Measurements from ENCODE around the gene FLOT2.
"Not testable (repeated sequence)": the region's sequence is repeated elsewhere in the genome, so short reads cannot be mapped to it uniquely, and the experiment has no call there.

FLOT2 gene

GRCh38 chr17:28871056-28871579, 26.4 kb downstream of the FLOT2 start:
- DNase-seq: no peak

- DNase-seq: no peak
These were observed 30.3 kb downstream of the FLOT2 start for GRCh38 chr17:28867276-28867675.

GRCh38 chr17:28865946-28866752, 31.4 kb downstream of the FLOT2 start:
- DNase-seq: no peak

- DNase-seq: no peak
These were observed 32.3 kb downstream of the FLOT2 start for GRCh38 chr17:28864991-28865849.

GRCh38 chr17:28863953-28864352, 33.6 kb downstream of the FLOT2 start:
- DNase-seq: no peak

GRCh38 chr17:28862561-28862960, 35.0 kb downstream of the FLOT2 start:
- no peak for DNase-seq

- DNase-seq: no peak
These were observed 35.9 kb downstream of the FLOT2 start for GRCh38 chr17:28861393-28862203.

GRCh38 chr17:28860363-28860808, 37.1 kb downstream of the FLOT2 start:
- DNase-seq: no peak

- DNase-seq: no peak
These were observed 38.7 kb downstream of the FLOT2 start for GRCh38 chr17:28858801-28859355.

GRCh38 chr17:28857905-28858800, 39.4 kb downstream of the FLOT2 start:
- DNase-seq: no peak

- DNase-seq: no peak
These were observed 41.4 kb downstream of the FLOT2 start for GRCh38 chr17:28856028-28856574.

GRCh38 chr17:28855336-28855679, 42.2 kb downstream of the FLOT2 start:
- no peak for DNase-seq

- peak; percentile 60 for DNase-seq
These were observed 42.8 kb downstream of the FLOT2 start, which contains the start of gene ERAL1 for GRCh38 chr17:28854457-28855335. ERAL1 (plus strand) TSS chr17:28855016; CDS start chr17:28855035, 19 bp downstream.

- DNase-seq: no peak
These were observed 44.2 kb downstream of the FLOT2 start for GRCh38 chr17:28853295-28853694.

GRCh38 chr17:28849281-28849680, 48.3 kb downstream of the FLOT2 start:
- DNase-seq: no peak

- DNase-seq: not testable (repeated sequence)
These were observed 48.9 kb downstream of the FLOT2 start for GRCh38 chr17:28848667-28849066.

GRCh38 chr17:28846699-28847098, 50.8 kb downstream of the FLOT2 start:
- not testable (repeated sequence) for DNase-seq

GRCh38 chr17:28846231-28846630, 51.3 kb downstream of the FLOT2 start:
- DNase-seq: no peak

- no peak for DNase-seq
These were observed 53.8 kb downstream of the FLOT2 start for GRCh38 chr17:28843816-28844148.

All from NCI-H1105 (cell line).